Measurements from ENCODE around the gene ULBP2.
"Not testable (repeated sequence)": the region's sequence is repeated elsewhere in the genome, so short reads cannot be mapped to it uniquely, and the experiment has no call there.

Gene ULBP2

DNA sequence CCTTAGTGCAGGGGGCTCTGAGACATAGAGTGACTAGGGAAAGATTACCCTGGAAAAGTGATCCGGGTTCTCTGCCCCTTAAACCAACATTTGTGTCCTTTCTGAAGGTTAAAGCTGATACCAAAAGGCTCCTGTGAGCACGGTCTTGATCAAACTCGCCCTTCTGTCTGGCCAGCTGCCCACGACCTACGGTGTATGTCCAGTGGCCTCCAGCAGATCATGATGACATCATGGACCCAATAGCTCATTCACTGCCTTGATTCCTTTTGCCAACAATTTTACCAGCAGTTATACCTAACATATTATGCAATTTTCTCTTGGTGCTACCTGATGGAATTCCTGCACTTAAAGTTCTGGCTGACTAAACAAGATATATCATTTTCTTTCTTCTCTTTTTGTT, 6.8 kb downstream of the ULBP2 start:
- DNase-seq (ENCODE audit: low spot score) (no peak), FAIRE-seq (no peak)

DNA sequence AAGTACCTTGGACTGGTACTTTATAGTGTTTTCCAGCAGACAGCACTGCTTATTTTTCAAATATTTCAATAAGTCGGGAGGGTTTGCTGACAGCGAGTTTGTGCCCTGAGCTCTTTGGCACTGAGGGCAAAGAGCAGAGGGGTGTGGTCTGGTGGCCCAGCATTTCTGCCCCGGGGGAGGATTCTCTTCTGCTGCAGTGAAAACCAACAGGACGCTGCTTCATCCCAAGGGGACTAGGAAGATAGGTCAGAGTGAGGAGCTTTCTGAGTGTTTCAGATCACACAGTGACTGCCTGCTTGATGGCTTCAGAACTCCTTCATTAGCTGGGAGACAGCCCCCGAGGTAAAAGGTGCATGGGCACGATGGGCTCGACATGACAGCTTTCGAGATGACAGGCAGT, 8.6 kb downstream of the ULBP2 start:
- no peak for FAIRE-seq
- DNase-seq (ENCODE audit: low spot score): no peak

DNA sequence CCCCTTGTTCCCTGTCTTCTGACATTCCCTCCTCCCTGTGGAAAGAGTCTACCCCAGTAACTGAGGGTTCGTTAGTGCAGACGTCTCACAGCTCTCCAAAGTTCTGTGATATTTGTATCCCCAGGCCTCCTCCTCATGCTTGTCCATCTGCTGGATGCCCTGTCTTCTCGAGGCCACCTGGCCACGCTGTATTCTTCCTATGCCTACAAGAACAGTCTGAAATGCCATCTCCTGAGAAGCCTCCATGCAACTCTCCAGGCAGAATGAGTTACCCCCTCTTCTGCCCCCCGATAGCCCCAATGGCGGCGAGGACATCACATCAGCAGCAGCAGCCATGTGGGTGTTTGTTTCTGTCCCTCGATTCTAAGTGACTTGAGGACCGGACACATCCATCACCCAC, 9.3 kb downstream of the ULBP2 start:
- DNase-seq (ENCODE audit: low spot score) (no peak), FAIRE-seq (no peak)

DNA sequence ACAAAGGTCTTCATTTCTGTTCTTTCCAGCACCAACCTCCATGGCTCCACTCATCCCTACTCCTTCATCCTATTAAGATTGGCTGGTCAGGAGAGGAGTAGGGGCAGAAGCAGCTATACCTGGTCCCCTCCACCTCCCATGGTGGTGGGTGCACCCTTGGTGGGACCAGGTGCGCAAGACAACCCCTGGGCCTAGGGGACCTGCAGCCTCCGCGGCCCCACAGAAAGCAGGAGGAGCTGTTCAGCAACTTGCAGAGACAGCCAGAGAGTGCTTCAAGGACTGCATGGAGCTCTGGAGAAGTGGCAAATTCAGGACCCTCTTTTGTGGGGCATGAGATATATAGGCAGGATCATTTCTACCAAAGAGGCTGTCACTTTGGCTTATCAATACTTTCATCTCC, 9.8 kb downstream of the ULBP2 start:
- FAIRE-seq: no peak
- DNase-seq (ENCODE audit: low spot score): no peak

DNA sequence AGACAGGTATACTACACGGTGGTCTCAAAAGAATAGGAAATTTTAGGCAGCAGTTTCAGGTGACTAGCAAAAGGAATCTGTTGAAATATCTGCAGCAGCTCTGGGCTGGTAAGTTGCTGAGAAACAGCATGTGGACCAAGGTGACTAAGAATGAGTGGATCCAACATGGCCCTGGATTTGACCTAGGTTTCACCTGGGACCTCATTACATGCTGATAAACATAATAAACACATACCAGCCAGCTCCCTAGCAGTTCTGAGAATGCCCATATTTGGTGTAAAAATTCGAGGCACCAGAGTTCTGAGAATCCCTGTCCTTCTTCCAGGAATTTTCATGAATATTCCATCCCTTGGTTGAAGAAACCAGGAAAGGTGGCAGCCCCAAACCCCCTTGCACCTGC, 11.6 kb downstream of the ULBP2 start:
- DNase-seq (ENCODE audit: low spot score); FAIRE-seq: not testable (repeated sequence)

DNA sequence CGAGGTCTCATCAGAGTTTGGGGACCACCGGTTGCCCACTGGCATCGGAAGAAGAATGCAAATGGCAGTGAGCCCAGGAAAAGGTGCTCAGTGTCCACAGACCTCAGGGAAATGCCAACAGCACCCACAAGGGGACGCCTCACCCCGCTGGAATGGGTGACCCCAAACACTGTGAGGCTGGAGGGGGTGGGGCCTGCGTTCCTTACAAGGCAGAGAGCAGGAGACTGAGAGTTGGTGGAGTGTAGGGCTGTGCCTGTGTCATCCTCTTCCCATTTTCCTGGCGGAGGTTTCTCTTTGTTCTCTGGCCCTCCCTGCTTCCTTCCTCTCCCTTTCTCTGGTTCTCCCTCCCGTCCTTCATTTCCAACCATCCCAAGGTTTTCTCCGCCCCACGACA, 12.1 kb downstream of the ULBP2 start:
- not testable (repeated sequence) for DNase-seq (ENCODE audit: low spot score); FAIRE-seq

DNA sequence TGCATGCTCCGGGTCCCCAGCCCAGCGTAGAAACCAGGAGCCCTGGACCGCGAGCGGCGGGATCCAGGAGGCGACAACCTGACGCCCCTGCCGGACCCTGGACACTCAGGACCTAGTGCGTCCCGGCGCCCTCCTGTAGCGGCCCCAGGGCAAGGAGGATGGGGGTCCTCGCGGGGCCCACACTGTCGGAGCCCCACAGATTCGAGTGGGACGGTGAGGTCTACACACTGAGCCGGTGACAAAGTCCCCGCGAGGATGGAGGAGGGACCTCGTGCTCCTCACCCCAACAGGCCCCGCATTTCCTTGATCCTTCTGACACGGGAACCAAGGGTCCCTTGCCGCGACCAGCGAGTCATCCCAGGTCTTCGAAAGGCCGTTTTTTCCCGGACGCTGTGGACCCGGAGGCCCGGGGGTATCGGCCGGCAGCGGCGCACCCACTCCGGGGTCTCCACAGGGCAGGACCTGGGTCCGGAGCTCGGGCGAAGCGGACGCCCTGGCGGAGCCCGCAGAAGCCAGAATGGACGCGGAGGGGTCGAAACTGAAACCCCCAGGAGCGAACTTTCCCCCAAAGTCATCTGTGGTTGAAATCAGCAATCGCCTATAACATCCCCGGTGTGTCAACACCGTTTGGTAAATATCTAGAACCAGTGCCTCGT, 12.6 kb downstream of the ULBP2 start:
- DNase-seq (ENCODE audit: low spot score); FAIRE-seq: not testable (repeated sequence)

DNA sequence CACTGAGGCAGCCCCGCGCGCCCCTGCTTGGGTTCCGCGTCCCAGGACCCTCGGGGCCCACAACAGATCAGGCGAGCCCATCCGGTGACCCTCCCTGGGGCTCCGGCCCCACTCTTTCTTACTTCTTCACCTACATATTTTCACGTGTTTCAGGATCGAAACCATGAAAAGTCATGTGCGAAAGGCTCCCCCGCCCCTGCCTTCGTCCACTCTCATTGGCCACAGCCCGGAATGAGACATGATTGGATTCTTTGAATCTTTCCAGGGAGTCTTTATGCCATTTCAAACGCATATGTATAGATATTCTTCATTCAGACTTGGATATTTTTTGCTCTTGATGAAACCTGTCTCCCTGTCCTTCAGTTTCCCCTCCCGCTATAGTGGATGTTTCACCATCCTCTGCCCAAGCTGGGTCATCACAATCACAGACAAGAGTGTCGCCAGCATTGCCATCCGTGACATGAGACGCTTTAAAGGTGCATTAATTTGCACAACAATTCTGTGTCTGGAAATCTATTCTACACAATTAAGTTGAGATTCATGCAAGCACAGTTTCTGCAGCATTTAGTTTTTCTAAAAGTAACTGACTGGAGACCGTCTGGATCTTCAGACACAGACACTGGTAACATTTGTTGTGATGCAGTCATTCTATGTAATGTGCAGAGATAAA, 13.3 kb downstream of the ULBP2 start:
- not testable (repeated sequence) for DNase-seq (ENCODE audit: low spot score); FAIRE-seq

DNA sequence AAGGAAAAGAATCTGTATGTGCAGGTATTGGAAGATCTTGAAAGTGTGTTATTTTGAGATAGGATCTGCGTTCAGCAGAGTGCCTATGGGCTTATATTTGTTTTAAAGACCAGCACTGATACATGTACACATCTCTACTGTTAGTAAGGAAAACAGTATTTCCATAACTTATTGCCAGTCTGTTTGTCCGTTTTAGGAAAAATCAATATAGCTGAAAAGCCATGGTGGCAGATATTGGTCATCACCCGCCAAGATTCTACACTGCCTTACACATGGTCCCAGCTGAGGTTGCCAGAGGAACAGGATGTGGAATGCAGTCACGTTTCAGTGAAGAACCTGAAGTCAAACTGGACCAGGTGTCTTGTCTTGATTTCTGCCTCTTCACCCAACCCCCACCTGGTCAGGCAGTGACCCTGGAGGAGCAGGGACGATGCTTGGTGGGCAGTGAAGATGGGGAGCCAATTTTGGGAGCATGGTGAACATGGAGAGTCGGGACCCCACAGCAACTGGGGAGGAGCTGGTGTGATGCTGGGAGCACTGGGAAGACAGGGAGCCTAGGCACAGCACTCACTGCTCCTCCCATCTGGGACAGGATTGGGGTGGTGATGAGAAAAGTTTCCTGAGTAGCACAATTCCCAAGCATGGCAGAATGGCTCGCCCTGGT, 14.0 kb downstream of the ULBP2 start:
- not testable (repeated sequence) for FAIRE-seq; DNase-seq (ENCODE audit: low spot score)

DNA sequence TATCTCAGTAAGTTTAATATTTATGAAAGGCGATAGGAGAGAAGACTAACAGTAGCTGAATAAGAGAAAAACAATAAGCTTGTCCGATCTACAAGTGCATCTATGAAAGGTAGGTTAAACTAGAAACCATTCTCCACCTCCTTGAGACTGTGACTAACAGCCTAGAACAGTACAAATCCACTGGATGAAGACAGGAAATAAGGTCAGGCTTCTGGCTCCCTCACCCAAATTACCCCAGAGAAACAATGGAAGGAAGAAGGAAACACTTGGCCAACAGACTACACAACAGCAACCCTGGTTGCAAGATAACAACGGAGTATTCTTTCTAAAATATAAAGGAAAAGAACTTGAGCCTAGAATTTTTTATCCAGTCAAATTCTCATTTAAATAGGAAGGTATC, 16.3 kb downstream of the ULBP2 start:
- not testable (repeated sequence) for FAIRE-seq; DNase-seq (ENCODE audit: low spot score)

DNA sequence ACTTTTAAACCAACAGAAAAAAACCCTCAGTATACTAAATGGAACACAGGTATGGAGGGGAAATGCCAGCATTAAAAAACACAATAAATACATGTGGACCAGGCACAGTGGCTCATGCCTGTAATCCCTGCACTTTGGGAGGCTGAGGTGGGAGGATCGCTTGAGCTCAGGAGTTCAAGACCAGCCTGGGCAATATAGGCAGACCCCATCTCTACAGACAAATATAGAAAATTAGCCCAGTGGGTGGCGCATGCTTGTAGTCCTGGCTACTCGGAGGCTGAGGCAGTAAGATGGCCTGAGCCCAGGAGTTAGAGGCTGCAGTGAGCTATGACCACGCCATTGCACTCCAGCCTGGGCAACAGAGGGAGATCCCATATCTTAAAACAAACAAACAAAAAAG, 18.0 kb downstream of the ULBP2 start:
- not testable (repeated sequence) for DNase-seq (ENCODE audit: low spot score); FAIRE-seq

DNA sequence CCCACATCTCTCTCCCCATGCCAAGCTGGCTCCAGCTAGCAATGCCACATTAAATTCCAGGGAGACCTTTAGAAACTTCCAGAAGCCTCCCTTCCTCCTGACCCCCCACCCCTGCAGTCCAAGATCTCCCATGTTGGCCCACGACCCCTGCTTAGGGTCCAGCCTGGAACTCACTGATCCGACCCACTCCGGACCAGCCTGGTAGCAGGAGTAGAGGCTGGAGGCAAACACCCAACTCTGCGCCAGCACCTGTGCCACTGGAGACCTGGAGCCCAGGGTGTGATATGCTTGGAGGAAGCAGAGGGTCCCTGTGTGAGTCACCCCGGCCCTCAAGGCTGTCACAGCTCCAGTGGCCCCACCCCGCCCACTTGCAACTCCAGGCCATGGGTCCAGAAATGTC, 18.7 kb downstream of the ULBP2 start:
- DNase-seq (ENCODE audit: low spot score) (no peak), FAIRE-seq (no peak)

DNA sequence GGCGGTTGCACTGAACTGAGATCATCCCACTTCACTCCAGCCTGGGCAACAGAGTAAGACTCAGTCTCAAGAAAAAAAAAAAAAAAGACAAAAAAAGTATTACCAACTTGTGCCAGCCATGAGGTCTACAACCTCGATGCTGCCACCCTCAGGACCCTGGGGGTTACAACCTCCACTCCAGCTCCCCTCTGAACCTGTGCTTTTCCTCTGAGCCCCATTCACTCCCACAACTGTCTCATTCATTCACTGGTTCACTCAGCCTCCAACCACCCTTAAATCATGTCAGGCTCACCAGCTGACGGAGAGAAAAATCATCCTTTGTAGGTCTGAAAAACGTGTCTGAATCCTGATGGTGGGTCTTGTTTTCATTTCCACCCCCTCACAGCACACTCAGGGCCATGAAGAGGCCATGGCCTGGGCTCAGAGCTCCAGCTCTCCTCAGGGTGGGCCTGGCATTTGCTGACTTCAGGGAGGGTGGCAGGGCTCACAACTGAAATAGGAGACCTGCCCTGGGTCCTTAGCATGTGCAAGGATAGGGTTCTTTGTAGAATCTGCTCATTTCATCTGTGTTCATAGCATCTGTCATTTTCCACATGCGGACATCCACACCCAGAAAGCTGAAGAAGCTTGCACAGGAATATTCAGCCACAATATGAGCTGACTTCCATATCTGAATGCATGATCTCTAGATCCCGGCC, 20.1 kb downstream of the ULBP2 start:
- DNase-seq (ENCODE audit: low spot score) (no peak), FAIRE-seq (no peak)

DNA sequence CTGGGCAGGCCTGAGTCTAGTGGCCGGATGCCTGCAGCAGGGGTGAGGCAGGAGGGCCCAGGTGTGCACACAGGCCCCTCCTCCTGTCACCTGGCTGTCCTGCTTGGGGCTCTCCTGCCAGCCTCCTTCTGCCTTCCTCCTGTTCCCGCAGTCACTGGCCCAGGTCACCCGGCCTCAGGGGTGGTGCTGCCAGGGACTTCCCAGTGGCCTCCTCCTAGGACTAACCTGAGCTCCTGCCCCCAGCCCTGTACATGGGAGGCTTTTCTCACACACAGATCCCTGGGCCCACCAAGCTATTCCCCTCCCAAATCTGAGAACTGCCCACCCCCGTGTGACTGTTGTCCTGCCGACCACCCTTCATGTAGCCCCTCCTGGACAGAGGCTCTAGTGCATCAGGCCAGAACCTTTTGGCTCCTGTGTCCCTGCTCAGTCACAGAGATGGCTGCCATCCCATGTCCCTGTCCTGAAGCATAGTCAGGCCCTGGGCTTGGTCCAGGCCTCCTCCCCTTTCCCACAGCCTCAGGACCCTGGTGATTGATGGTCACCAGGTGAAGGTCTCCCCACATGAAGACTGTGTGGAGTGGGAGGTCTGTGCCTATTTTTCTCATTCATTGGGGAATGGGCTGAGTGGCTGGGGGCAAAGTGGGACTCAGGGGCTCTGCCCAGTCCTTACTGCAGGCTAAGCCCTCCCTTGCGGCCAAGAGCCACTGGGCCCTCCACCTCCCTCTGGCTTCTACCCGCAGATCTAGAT, 20.8 kb downstream of the ULBP2 start:
- no peak for FAIRE-seq
- no peak for DNase-seq (ENCODE audit: low spot score)

DNA sequence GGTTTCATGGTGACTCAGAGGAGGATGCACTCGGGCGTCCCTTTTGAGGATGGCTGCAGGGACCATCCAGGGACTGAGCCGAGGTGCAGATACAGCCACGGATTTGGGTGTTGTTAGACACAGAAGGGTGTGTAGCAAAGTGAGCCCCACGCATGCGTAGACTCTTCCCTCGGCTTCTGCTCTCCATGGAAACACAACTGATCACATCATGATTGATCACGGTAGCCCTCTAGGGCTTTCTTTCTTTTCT, 21.3 kb downstream of the ULBP2 start:
- peak; percentile 80 for DNase-seq (ENCODE audit: low spot score)
- FAIRE-seq: peak; percentile 42

DNA sequence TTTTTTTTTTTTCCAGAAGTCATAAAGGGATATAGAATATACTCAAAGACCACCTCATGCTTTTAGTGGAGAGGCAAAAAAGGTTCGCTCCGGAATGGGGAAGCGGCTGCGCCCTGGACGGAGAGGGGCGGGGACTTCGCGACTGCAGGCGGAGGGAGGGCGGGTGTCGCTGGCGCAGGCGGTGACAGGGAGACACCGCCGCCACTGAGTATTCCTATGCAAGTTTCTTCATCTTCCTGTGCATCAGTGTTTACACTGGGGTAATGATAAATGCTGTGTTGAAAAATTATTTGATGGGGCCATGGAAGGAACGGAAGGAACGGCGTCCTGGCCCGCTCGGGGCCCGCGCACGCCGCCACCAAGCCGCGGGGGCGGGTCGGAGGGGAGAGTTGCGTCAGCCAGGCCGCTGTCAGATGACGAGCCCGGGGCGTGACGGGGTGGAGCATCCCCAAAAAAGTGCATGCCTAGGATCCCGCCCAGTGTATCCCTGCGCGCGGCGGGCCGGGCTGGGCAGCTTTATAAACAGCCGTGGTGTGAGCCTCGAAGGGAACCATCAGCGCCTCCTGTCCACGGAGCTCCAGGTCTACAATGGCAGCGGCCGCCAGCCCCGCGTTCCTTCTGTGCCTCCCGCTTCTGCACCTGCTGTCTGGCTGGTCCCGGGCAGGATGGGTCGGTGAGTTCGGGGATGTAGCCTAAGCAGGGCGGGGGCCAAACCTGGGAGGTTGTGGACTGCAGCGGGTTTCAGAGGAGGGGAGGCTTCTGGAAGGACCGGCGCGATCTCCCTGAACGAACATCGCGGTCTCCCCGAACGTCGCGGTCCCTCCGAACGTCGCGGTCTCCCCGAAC, 21.9 kb downstream of the ULBP2 start, which contains the start of gene ULBP1:
Gene ULBP1, plus strand, starts transcription at position 482 of the 846 bp plus-strand sequence. Its CDS starts 107 bp downstream, at position 589.
- no peak for FAIRE-seq
- DNase-seq (ENCODE audit: low spot score): no peak

DNA sequence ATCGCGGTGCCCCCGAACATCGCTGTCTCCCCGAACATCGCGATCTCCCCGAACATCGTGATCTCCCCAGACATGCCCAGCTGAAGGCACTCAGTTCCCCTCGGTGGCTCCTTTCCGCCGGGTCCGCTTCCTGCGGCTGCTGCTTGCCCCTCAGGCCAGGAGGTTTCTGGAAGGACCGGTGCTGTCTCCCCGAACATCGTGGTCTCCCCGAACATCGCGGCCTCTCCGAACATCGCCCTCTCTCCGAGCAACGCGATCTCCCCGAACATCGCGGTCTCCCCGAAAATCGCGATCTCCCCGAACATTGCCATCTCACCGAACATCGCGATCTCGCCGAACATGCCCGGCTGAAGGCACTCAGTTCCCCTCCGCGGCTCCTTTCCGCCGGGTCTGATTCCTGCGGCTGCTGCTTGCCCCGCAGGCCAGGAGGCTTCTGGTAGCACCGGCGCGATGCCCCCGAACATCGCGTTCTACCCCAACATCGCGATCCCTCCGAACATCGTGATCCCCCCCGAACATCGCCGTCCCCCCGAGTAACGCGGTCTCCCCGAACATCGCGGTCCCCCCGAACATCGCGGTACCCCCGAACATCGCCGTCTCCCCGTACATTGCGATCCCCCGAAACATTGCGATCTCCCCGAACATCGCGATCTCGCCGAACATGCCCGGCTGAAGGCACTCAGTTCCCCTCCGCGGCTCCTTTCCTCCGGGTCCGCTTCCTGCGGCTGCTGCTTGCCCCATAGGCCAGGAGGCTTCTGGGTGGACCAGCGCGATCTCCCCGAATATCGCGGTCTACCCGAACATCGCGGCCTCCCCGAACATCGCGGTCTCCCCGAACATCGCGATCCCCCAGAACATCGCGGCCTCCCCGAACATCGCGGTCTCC, 22.7 kb downstream of the ULBP2 start:
- no peak for FAIRE-seq
- DNase-seq (ENCODE audit: low spot score): no peak

DNA sequence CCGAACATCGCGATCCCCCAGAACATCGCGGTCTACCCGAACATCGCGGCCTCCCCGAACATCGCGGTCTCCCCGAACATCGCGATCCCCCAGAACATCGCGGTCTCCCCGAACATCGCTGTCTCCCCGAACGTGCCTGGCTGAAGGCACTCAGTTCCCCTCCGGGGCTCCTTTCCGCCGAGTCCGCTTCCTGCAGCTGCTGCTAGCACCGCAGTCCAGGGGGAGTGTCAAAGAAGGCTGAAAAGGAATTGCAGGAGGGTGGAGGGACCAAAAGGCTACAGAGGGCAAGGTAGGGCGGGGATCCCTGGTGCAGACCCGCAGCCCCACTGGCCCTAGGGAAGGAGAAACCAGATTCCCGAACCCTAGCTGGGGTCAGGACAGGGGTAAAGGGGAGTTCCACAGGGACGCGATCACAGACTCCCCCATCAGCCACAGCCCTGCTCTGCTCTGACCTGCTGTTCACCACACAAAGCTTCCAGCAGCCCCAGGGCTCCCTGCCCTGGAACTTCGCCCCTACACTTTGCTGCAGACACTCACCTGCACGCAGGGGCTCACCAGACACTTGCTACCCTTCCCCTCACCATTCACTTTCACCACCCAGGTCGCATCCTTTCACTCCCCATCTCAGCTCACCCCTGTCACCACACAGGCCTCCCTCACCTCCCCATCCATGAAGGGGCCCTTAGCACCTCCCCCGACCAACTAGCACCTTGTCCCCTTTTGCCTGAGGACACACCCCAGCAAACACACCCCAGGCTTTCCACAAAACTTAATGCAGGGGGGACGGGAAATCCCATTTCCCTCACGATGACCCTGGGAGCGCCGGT, 23.6 kb downstream of the ULBP2 start:
- DNase-seq (ENCODE audit: low spot score) (no peak), FAIRE-seq (no peak)

DNA sequence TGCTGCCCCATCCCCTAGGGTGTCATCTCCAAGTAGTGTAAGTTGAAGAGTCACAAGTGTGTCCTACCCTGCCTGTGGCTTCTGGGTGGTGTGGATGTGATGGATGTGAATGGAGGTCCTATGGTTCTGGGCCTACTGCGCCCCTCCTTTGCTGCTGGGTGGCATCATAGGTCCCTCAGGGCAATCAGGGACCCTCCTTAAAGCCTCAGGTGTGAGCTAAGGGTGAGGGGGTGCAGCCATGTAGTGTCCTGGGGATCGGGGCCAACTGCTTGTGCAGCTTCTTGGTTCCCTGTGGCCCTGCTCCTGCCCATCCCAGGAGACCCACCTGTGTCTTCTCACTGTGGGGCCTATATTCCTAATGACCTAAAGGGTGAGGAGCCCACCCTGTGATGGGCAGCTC, 24.5 kb downstream of the ULBP2 start:
- not testable (repeated sequence) for DNase-seq (ENCODE audit: low spot score); FAIRE-seq

Data from RCC 7860 (cell line).